Activated effector memory CD4-positive, alpha-beta T cell treated with anti-CD3 and anti-CD28 coated beads, Interleukin-2, amount 50 U/mL, for 16 hours (primary cell): ENCODE measurements around the gene REG4.
"Not testable (repeated sequence)": the region's sequence is repeated elsewhere in the genome, so short reads cannot be mapped to it uniquely, and the experiment has no call there.

Experiments
- DNase-seq: peaks from one replicate; pipeline ENCODE4 v3.0.0-alpha.2; 2020

Gene REG4

GRCh38 chr1:119805746-119806145 is 5.5 kb downstream of the REG4 start:
- no peak for DNase-seq

- no peak for DNase-seq
These were observed 6.0 kb downstream of the REG4 start for GRCh38 chr1:119805247-119805646.

- DNase-seq = no peak
These were observed 11.6 kb downstream of the REG4 start for GRCh38 chr1:119799599-119800177.

- no peak for DNase-seq
These were observed 12.3 kb downstream of the REG4 start for GRCh38 chr1:119799003-119799402.

- no peak for DNase-seq
These were observed 13.7 kb downstream of the REG4 start for GRCh38 chr1:119797606-119798005.

- DNase-seq = no peak
These were observed 14.1 kb downstream of the REG4 start for GRCh38 chr1:119797162-119797561.

- DNase-seq = no peak
These were observed 15.7 kb downstream of the REG4 start for GRCh38 chr1:119795261-119796200.

GRCh38 chr1:119794876-119795240 is 16.4 kb downstream of the REG4 start:
- DNase-seq = no peak

GRCh38 chr1:119794230-119794875 is 16.9 kb downstream of the REG4 start:
- DNase-seq = no peak

GRCh38 chr1:119791377-119791776 is 19.9 kb downstream of the REG4 start:
- no peak for DNase-seq

- no peak for DNase-seq
These were observed 20.6 kb downstream of the REG4 start for GRCh38 chr1:119790451-119791198.

GRCh38 chr1:119787776-119788175 is 23.5 kb downstream of the REG4 start:
- DNase-seq = no peak

GRCh38 chr1:119786473-119787050 is 24.7 kb downstream of the REG4 start:
- not testable (repeated sequence) for DNase-seq

- not testable (repeated sequence) for DNase-seq
These were observed 25.2 kb downstream of the REG4 start for GRCh38 chr1:119786046-119786445.

- no peak for DNase-seq
These were observed 27.0 kb downstream of the REG4 start for GRCh38 chr1:119784191-119784781.

GRCh38 chr1:119783354-119784185 is 27.7 kb downstream of the REG4 start:
- no peak for DNase-seq

GRCh38 chr1:119782631-119783325 is 28.5 kb downstream of the REG4 start:
- DNase-seq = no peak

GRCh38 chr1:119781434-119782210 is 29.6 kb downstream of the REG4 start:
- DNase-seq = no peak

GRCh38 chr1:119779869-119780356 is 31.3 kb downstream of the REG4 start:
- no peak for DNase-seq
